Muscle layer of duodenum (tissue), 2 donors: ENCODE measurements around the gene NPM1.

Source experiments
- H3K27ac ChIP-seq: one replicate; pipeline ENCODE4 v1.7.0; 2013; ENCODE audit warnings: mild to moderate bottlenecking, low read length
- H3K27me3 ChIP-seq: one replicate; pipeline ENCODE4 v1.7.0; 2013; ENCODE audit warnings: low read depth, mild to moderate bottlenecking, control low read depth, low read length
- H3K36me3 ChIP-seq, 2 donors: one replicate each; pipeline ENCODE4 v1.7.0; 2013; ENCODE audit warnings: low read length in 2 of 2, control low read depth in 1 of 2, mild to moderate bottlenecking in 1 of 2; ENCODE audit not compliant: insufficient read depth in 2 of 2, control insufficient read depth in 1 of 2
- H3K4me1 ChIP-seq, 2 donors: one replicate each; pipeline ENCODE4 v1.7.0; 2013; ENCODE audit warnings: low read length in 2 of 2, mild to moderate bottlenecking in 2 of 2, control low read depth in 1 of 2, moderate library complexity in 1 of 2; ENCODE audit not compliant: insufficient read depth in 2 of 2, control insufficient read depth in 1 of 2
- H3K4me3 ChIP-seq, 2 donors: one replicate each; pipeline ENCODE4 v1.7.0; 2013; ENCODE audit warnings: low read length in 2 of 2, low read depth in 1 of 2, mild to moderate bottlenecking in 1 of 2
- H3K9me3 ChIP-seq, 2 donors: one replicate each; pipeline ENCODE4 v1.7.0; 2013; ENCODE audit warnings: low read length in 2 of 2, control low read depth in 1 of 2, mild to moderate bottlenecking in 1 of 2; ENCODE audit not compliant: control insufficient read depth in 1 of 2
- donor health status: healthy.

Gene NPM1

DNA sequence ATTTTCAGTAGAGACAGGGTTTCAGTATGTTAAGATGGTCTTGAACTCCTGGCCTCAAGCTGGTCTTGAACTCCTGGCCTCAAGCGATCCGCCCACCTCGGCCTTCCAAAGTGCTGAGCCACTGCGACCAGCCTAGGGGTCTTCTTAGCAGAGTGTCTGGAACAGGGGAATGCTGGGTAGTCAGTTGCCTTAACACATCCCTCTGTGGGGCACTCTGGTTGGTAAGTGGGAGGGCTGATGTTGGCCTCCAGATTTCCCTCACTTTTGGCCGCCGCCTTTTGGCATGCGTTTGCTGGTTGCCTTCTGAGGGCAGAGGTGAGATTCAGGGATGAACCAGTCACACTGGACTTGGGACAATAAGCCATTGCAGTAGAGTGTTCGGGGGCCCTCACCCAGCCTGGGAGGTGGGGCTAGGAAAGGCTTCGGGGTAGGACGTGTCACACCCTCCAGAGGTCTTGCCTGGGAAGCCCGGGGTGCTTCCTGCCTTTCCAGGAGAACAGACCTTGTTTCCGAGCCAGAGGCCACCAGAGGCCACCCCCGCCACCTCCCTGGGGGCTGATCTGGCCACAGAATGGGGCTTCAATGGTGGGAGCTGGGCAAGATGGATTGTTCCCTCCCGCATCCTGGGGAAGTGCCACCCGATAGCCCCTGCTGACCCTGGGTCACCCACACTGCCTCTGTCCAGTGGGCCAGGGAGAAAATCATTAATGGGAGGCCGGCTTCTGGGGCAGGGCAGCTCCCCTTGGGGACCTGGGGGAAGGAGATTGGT, 45.1 kb downstream of the NPM1 start:
- no peak overlapping the region for H3K4me3 ChIP-seq
- no peaks in the 10 kb centered on the region for H3K9me3 ChIP-seq
- H3K36me3 ChIP-seq, result no peaks in the 10 kb centered on the region
- H3K27me3 ChIP-seq, result no peaks in the 10 kb centered on the region
- no peak overlapping the region for H3K27ac ChIP-seq
- no peaks in the 10 kb centered on the region for H3K4me1 ChIP-seq

DNA sequence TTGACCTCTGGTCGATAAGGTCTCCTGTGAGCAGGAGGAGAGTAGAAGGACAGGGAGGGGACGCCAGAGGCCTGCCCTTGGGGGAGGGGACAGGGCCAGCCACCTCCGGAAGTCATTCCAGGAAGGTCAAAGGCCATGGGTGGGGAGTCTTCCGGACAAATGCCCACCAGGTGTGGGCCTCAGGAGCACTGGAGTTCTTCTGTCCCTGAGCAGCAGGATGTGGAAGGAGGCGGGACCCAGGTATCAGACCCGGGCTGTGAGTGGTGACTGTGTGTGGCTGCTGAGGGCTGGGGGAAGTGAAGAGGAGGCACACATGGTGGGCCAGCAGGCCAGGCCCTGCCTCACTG, 45.7 kb downstream of the NPM1 start:
- Histone ChIP-seq H3K4me3 (no peak overlapping the region), H3K27ac (no peak overlapping the region), H3K4me1 (no peaks in the 10 kb centered on the region), H3K9me3 (no peaks in the 10 kb centered on the region), H3K36me3 (no peaks in the 10 kb centered on the region), H3K27me3 (no peaks in the 10 kb centered on the region)

DNA sequence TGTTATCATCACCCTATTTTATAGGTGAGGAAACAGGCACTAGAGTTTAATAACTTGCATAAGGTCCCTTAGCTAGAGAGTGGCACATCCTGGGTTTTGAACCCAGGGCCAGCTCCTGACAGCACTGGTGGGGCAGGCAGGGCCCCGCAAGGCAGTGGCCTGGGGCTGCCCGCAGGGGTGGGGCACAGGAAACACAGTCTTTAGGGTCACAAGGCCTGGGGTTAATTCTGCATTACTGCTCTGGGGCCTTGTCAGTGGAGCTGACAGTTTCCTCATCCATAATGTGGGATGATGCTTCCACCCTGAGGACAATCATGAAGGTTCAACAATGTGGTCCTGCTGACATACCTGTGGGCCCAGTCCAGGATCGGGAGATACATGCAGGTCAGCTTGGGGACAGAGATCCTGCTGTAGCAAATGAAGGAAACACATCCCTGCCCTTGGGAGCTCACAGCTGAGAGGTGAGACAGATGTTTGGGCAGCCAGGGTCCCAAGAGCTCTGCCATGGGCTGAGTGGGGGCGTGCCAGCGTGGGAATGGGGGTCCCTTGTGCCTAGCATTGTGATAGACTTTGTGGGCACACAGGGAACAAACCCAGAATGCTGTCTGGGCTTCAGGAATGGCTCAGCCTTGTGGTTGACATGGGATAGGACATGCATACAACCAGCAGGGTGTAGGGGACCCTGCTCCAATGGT, 46.5 kb downstream of the NPM1 start:
- Histone ChIP-seq H3K4me3 (no peak overlapping the region), H3K36me3 (no peaks in the 10 kb centered on the region), H3K9me3 (no peaks in the 10 kb centered on the region), H3K27me3 (no peaks in the 10 kb centered on the region), H3K4me1 (no peaks in the 10 kb centered on the region), H3K27ac (no peak overlapping the region)

DNA sequence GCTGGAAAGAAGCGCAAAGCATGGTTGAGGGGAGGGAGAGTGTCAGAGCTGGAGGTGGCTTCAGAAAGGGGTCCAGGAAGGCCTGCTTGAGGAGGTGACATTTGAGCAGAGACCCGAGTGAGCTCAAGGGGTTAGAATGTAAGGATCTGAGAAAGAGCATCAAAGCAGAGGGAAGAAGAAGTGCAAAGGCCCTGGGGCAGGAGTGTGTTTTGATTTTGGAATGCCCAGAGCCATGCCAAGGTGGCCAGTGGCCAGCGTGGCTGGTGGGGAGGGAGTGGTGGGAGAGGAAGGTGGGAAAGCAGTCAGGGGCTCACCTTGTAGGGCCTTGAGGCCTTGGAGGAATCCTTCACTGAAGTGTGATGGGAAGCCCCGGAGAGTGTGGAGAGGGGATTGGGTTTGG, 47.2 kb downstream of the NPM1 start:
- Histone ChIP-seq H3K9me3 (no peaks in the 10 kb centered on the region), H3K27ac (no peak overlapping the region), H3K36me3 (no peaks in the 10 kb centered on the region), H3K4me3 (no peak overlapping the region), H3K4me1 (no peaks in the 10 kb centered on the region), H3K27me3 (no peaks in the 10 kb centered on the region)

DNA sequence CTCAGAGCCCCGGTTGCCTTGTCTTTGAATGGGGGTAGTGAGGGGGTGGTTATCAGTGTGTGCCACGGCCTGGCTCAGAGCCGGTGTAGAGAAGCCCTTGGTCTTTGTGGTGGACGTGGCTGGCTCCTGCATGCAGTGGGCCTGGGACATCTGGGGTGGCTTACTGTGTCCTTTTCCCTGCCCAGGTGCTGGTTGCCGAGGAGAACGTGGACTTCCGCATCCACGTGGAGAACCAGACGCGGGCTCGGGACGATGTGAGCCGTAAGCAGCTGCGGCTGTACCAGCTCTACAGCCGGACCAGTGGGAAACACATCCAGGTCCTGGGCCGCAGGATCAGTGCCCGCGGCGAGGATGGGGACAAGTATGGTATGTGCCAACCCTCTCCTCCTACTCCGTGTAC, 48.3 kb downstream of the NPM1 start:
- no peaks in the 10 kb centered on the region for H3K27me3 ChIP-seq
- H3K36me3 ChIP-seq, result no peaks in the 10 kb centered on the region
- no peak overlapping the region for H3K4me3 ChIP-seq
- H3K4me1 ChIP-seq, result no peaks in the 10 kb centered on the region
- no peaks in the 10 kb centered on the region for H3K9me3 ChIP-seq
- no peak overlapping the region for H3K27ac ChIP-seq

DNA sequence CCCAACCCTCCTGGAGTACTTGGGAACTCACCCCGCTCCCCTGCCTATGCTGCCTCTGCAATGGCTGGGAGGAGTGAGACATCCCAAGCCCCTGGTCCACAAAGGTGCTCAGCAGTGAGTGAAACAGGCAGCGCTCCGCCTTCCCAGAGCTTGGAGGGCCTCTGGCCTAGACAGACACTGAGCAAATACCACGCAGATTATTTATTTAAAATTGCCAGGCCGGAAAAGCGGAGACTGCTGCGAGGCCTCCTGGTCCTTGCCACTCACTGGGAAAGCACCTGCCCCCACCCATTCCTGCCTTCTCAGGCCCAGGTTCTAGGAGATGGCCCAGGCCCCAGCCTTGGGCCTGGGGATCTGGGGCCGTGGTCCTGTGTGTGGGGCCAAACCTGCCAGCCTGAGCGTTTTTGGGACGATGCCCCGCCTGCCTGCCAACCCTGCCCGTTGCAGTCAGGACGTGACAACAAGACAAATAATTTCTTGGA, 49.2 kb downstream of the NPM1 start:
- Histone ChIP-seq H3K4me1 (no peaks in the 10 kb centered on the region), H3K27me3 (no peaks in the 10 kb centered on the region), H3K9me3 (no peaks in the 10 kb centered on the region), H3K4me3 (no peak overlapping the region), H3K36me3 (no peaks in the 10 kb centered on the region), H3K27ac (no peak overlapping the region)

DNA sequence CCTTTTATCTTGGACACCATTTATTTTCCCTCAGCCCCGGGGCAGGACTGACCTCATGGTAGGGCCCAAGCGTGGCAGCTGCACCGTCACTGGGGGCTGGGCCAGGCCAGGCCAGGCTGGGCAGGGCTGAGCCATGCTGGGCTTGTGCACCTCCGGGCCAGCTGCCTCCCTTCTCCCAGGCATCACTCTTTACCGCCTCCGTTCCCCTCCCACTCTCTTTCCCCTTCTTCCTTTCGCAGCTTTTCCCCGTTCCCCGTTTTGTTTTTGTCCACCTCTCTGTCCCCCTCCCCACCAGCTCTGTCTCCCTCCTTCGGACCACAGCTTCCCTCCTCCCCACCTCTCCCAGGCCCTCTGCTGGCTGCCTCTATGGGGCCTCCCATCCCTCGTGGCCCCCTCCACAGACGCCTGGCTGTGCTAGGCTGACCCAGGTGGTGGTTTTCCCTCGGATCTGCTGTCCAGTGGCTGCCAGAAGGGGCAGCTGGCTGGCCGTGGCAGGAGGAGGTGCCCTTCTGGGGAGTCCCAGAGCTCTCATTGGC, 49.7 kb downstream of the NPM1 start:
- no peaks in the 10 kb centered on the region for H3K27me3 ChIP-seq
- H3K4me3 ChIP-seq, result no peak overlapping the region
- no peak overlapping the region for H3K27ac ChIP-seq
- no peaks in the 10 kb centered on the region for H3K36me3 ChIP-seq
- H3K4me1 ChIP-seq, result no peaks in the 10 kb centered on the region
- no peaks in the 10 kb centered on the region for H3K9me3 ChIP-seq

DNA sequence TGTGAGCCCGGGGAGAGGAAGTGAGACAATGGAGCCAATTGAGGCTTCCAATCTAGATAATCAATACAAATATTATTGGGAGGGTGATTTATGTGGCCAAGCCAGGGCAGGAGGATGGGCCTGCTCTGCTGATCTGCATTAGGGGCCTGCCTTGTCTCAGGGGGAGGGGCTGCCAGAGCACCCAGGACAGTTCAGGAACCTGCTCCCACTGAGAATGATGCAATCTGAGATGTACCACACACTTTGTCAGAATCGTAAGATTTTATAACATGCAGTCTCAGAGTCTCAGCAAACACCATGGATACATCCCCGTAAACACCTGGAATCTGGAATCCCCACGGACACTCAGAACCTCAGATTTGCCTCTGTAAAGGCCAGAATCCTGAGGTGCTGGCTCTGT, 51.1 kb downstream of the NPM1 start:
- no peaks in the 10 kb centered on the region for H3K27me3 ChIP-seq
- H3K4me1 ChIP-seq, result no peaks in the 10 kb centered on the region
- no peak overlapping the region for H3K27ac ChIP-seq
- H3K36me3 ChIP-seq, result no peaks in the 10 kb centered on the region
- H3K4me3 ChIP-seq, result no peak overlapping the region
- H3K9me3 ChIP-seq, result no peaks in the 10 kb centered on the region

DNA sequence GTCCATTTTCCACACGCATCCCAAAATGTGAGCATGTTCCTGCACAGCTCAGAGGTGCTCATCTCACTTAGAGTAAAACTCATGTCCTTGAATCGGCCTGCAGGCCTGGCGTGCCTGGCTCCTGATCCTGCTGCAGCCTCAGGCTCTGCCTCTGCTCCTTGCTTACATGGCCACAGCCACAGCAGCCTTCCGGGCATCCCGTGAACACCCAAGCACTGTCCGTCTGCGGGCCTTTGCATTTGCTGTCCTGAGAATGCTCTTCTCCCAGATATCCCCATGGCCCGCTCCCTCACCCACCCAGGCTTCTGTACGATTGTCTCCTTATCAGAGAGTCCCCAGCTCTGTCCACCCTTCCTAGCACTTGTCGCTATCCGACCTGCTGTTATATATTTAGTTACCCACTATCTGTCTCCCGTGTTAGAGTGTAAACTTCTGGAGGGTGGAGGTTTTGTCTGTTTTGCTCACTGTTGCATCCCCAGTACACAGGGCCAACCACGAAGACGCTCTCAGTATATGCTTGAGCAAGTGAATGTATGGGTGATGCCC, 53.7 kb downstream of the NPM1 start:
- Histone ChIP-seq H3K4me3 (no peak overlapping the region), H3K36me3 (no peaks in the 10 kb centered on the region), H3K4me1 (no peaks in the 10 kb centered on the region), H3K9me3 (no peaks in the 10 kb centered on the region), H3K27me3 (no peaks in the 10 kb centered on the region), H3K27ac (no peak overlapping the region)

DNA sequence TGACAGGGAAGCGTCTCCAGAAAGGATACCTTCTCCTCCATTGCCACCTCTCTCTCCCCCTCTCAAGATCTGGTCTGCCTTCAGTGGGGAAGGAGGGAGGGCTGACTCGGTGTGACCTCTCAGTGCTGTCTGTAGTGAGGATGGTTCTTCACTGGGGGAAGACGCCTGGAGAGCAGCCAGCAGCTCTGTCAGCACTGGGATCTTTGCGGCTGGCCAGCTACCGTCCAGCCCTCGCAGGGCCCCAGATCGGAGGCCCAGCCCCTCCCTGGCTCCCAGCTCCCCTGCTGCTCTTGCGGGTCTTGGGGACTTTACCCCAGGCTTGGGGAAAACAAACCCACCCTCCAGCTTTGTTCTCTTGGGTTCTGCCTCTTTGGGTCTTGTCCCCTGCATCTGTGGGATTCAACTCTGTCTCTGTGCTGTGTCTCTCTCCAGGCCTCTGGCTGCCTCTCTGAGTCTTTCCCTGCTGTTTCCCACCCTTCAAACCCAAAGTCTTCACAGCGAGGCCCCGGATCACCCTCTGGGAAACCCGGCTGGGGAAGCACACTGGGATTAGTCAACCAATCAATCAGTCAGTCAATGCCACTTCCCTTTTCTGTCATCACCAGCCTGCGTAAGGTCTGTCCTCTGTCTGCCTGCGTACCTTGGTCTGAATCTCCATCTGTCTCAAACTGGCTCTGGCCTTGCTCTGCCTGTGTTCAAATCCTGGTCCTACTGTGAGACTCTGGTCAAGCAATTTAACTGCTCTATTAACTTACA, 54.8 kb downstream of the NPM1 start:
- Histone ChIP-seq H3K27me3 (no peaks in the 10 kb centered on the region), H3K36me3 (no peaks in the 10 kb centered on the region), H3K4me3 (no peak overlapping the region), H3K9me3 (no peaks in the 10 kb centered on the region), H3K27ac (no peak overlapping the region), H3K4me1 (no peaks in the 10 kb centered on the region)

DNA sequence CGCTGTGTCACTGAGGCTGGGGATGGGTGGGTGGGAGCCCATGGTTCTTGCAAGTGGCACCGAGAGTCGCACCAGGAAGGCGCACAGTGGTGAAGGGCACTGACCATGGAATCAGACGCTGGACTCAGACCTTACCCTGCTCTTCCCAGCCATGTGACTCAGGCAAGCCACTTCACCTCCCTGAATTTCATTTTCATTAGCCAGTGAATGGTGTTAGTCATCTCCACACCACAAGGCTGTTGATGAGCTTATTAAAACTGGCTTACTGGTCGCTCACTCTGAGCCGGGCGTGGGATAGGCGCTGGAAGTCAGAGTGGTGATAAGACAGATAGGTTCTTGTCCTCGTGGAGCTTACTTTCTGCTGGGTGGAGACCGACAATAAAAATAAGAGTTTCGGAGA, 56.9 kb downstream of the NPM1 start:
- Histone ChIP-seq H3K4me1 (no peaks in the 10 kb centered on the region), H3K27ac (no peak overlapping the region), H3K27me3 (peaks cover 4% of the 10 kb centered on the region), H3K9me3 (no peaks in the 10 kb centered on the region), H3K4me3 (no peak overlapping the region), H3K36me3 (no peaks in the 10 kb centered on the region)
